Posterior cingulate gyrus (tissue), 11 donors: ENCODE measurements around the gene ZNF365.
A peak's percentile ranks its signal among the peaks of the same experiment; 100 is the strongest.
"Not testable (repeated sequence)": the region's sequence is repeated elsewhere in the genome, so short reads cannot be mapped to it uniquely, and the experiment has no call there.

Experiments
- DNase-seq, 10 donors: peaks; one replicate each; pipeline versions ENCODE4 v3.0.0 to v3.0.0-alpha.2; 2020 to 2021; ENCODE audit warnings: mixed read lengths in 3 of 10
- intact Hi-C: fragments of 100-400 bp; cut with DNase I; formaldehyde crosslinking; loops from one replicate; pipeline ENCODE4 v1.15.1; 2023

The ZNF365 gene, protein sequence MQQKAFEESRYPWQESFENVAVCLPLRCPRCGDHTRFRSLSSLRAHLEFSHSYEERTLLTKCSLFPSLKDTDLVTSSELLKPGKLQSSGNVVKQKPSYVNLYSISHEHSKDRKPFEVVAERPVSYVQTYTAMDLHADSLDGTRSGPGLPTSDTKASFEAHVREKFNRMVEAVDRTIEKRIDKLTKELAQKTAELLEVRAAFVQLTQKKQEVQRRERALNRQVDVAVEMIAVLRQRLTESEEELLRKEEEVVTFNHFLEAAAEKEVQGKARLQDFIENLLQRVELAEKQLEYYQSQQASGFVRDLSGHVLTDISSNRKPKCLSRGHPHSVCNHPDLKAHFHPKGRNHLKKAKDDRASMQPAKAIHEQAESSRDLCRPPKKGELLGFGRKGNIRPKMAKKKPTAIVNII

DNA sequence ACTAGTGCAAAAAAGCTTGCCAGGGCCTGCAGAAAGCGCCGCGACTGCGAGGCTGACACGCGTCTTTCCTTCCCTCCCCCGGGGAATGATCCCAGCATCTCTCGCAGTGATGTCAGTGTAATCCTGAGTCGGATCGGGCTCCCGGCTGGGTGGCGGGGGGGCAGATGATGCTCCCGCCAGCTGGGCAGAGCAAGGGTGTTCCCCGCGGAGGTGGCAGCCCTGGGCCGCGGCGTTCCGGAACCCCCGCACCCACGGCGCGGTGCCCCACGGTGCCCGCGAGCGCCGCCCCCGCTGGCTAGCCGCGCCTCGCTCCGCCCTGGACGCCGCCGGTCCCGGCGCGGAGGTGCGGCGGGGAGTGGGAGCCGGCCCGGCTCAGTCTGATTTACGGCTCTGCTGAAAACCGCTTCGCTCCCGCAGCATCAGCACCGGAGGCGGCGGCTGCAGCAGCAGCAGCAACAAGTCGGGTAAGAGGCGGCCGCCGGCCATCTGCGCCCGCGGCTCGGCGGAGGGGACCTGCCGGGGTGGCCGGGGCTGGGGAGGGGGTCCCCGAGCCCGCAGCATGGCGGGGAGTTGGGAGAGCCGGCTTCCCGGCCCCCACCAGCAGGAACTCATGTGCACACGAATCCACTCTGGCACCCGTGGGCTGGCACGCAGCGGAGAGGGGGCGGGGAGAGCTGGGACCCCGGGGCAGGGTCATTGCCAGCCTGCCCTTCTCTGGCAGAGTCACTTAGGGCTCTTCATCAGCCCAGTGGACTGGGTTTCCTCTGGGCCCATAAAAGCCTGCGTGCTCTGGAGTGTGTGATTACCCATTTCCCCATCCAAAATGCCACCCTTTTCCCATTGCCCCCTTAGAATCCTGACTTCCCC lies at the start of gene ZNF365:
ZNF365 (plus strand) TSS at position 375 of the 867 bp plus-strand sequence. CDS start 1,825 bp downstream, outside the sequence.
- intact Hi-C loops = loop anchor here (10.0 kb wide), 1 partner anchor 431 kb away; the partner anchor contains the start of gene ADO
- peak; percentile 68 to 98 (median 79) for DNase-seq

GRCh38 chr10:62326176-62326575 lies 48.0 kb upstream of the ZNF365 start:
- DNase-seq = no peak
- intact Hi-C loops = no loop called here

GRCh38 chr10:62327885-62328284 lies 46.3 kb upstream of the ZNF365 start:
- DNase-seq = no peak
- intact Hi-C loops = no loop called here

GRCh38 chr10:62330213-62330612 lies 44.0 kb upstream of the ZNF365 start:
- intact Hi-C loops = no loop called here
- no peak for DNase-seq

GRCh38 chr10:62332406-62332805 lies 41.8 kb upstream of the ZNF365 start:
- intact Hi-C loops = no loop called here
- DNase-seq = no peak

DNA sequence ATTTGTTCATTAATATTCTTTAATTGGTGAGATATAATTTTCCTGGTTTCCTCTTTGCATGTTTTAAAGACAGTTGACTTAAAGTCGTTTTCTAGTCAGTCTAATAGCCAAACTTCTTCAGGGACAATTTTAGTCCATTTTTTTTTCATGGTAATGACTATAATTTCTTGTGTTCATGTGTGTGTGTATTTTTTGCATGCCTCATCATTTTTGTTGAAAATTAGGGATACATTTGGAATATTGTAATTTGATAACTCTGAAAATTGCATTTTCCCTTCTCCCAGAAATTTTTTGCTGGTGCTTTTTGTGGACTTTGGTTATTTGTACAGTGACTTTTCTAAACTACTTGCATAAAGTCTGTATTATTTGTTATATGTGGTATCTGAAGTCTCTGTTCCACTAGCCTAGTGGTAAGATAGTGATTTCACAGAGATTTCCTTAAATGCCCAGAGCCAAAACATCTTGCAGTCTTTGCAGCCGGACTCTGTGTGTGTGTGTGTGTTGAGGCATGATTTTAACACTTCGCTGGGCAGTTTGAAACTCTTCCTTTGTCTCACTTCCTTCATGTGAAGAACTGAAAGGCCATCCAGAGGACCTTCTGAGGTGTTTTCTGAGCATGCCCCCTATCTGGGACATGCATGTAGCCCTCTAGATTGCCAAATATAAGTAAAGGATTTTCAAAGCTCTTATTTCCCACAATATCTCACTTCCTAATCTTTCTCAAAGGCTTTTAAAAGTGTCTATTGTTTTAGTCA lies 40.9 kb upstream of the ZNF365 start:
- intact Hi-C loops = no loop called here
- DNase-seq = no peak

GRCh38 chr10:62333988-62334682 lies 40.0 kb upstream of the ZNF365 start:
- intact Hi-C loops = no loop called here
- DNase-seq = no peak

- no peak for DNase-seq
- intact Hi-C loops = no loop called here
These were observed 38.8 kb upstream of the ZNF365 start for GRCh38 chr10:62335326-62335725.

DNA sequence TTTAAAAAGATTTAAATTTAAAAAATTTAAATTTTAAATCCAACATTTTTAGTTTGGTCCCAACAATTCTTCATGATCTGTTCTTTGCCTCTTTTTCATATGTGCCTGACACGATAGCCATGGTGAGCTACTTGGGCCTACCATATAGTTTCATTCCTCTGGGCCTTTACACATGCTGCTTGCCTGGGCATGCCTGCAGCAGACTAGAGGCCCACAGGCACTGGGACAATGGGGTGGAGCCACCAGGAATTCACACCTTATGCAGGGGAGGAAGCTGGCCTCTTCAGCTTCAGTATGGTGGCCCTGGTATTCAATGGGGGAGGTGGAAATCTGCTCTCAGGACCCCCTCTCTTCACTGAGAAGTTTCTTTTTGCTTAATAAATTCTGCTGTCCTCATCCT lies 37.8 kb upstream of the ZNF365 start:
- intact Hi-C loops = no loop called here
- no peak for DNase-seq

DNA sequence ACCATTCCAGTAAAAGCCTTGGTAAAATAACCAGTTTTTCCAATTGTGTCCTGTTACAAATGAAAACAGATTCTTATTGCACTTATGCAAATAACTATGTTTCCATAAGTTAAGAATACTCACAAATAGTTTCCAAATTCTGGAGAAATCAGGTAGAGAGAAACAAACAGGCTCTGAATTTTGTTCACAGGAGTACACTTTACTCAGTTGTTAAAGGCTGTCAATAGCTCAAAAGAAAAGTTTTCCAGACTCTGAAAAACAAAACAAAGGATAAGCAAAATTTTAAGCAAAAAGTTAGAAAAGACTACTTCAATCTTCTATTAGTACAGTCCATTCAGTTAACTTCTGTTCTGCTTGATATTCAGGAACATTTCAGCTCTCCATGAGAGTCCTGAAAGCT lies 32.8 kb upstream of the ZNF365 start:
- intact Hi-C loops = no loop called here
- no peak for DNase-seq

GRCh38 chr10:62343000-62343399 lies 31.2 kb upstream of the ZNF365 start:
- no peak for DNase-seq
- intact Hi-C loops = no loop called here

DNA sequence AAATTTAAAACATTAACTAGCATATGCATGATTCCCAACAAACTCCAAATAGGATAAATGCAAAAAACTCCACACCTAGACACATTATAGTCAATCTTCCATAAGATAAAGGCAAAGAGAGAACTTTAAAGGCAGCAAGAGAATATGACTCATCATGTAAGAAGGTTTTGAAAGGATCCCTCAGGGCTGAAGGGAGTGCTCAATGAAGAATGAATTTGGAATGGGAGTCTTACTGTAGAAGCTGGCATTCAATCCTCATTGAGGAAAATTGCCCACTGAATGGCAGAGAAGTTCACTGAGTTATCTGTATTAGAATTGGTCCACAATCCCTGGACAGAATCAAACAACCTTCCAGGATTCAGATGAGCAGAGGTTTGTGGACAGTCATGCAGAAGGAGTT lies 26.1 kb upstream of the ZNF365 start:
- intact Hi-C loops = no loop called here
- DNase-seq = no peak

DNA sequence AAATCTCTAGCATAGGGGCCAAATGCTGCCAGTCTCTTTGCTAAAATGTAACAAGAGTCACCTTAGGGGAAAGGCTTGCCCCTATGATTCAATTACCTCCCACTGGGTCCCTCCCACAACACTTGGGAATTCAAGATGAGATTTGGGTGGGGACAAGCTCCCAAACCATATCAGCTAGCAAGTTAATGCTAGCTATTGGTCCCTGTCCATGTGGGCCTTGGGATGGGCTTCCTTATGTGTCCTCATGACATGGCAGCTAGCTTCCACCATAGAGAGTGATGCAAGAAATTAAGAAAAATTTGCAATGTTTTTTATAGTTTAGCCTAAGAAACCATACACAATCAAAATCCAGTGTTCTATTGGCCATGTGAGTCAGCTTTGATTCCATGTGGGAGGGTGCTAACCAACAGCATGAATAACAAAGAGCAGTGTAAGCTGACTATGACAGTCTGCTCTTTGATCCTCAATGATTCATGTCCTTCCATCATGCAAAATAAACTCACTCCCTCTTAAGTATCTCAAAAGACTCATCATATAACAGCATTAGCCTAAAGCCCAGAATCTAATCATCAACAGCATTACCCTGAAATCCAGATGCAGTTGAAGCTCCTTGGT lies 21.7 kb upstream of the ZNF365 start:
- DNase-seq = no peak
- intact Hi-C loops = no loop called here

DNA sequence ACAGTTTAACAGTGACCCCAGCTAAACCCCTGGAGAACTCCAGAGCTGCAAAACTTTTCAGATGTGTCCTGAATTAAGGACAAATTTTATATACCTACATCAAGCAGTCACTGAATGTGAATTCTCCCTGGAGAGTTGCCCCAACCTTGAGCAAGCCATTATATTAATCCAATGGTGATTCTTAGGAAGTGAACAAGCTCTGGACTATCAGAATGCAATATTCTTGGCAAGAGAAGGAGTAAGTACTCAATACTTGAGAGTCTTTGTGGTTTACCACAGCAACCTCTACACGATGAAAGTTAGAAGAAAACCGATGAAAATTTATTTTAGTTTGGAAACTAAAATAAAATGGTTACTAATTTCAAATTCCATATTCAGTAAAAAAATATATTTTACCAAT lies 19.3 kb upstream of the ZNF365 start:
- intact Hi-C loops = no loop called here
- DNase-seq = no peak

- no peak for DNase-seq
- intact Hi-C loops = no loop called here
These were observed 17.7 kb upstream of the ZNF365 start for GRCh38 chr10:62356447-62356846.

- intact Hi-C loops = not testable (repeated sequence)
These were observed 16.0 kb upstream of the ZNF365 start for GRCh38 chr10:62358151-62358550.

GRCh38 chr10:62373639-62373994 lies 552 bp upstream of the ZNF365 start:
- intact Hi-C loops = loop anchor here (10.0 kb wide), 1 partner anchor 431 kb away; the partner anchor contains the start of gene ADO
- no peak for DNase-seq

More at GRCh38 chr10:62358151-62358550, 16.0 kb upstream of the ZNF365 start:
- DNase-seq = not testable (repeated sequence)

DNA sequence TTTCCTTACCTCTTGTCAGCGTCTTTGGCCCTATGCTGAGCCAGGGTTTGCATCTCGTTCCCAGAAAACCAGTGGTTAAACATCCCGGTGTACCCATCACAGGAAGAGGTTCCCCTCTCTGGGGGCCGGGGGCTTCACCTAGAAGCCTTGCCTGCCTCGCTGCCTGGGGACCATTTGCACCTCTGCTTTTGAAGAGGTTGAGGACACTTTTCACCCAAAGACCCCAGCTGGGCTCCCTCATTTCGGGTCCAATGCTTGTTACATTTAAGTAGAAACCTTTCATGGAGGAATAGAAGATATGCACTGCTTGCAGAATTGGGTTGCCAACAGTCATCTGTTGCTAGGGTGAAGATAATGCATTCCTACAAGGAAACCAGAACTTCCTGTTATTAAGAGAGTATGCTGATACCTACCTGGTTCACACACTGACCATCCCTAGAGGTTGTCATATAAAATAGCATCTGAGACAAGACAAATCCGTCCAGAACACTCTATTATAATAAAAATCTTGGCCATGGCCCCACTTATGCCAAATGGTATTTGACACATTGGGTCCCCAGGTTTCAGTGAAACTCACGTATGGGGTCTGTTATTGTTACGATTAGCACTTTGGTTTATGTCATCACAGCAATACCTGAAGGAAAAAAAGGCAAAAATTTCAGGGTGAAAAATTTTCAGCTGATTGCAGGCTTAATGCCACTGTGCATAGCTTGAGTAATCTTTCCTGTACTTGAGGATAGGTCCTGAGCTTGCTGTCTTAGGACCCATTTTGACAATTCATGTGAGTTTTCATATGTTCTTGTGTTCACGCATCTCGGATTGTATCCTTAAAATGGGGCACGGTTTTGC lies 917 bp downstream of the ZNF365 start:
- intact Hi-C loops = loop anchor here (10.0 kb wide), 1 partner anchor 430 kb away; the partner anchor contains the start of gene ADO
- peak in 3 of 10 donors; percentile 71 to 83 (median 77) for DNase-seq
